Activated gamma-delta T cell (primary cell): Measurements from ENCODE around the gene SLC19A1.

Source experiments
- DNase-seq: peaks from one replicate; lab custom pipeline; 2025; lab: John Stamatoyannopoulos, UW

The SLC19A1 gene

DNA sequence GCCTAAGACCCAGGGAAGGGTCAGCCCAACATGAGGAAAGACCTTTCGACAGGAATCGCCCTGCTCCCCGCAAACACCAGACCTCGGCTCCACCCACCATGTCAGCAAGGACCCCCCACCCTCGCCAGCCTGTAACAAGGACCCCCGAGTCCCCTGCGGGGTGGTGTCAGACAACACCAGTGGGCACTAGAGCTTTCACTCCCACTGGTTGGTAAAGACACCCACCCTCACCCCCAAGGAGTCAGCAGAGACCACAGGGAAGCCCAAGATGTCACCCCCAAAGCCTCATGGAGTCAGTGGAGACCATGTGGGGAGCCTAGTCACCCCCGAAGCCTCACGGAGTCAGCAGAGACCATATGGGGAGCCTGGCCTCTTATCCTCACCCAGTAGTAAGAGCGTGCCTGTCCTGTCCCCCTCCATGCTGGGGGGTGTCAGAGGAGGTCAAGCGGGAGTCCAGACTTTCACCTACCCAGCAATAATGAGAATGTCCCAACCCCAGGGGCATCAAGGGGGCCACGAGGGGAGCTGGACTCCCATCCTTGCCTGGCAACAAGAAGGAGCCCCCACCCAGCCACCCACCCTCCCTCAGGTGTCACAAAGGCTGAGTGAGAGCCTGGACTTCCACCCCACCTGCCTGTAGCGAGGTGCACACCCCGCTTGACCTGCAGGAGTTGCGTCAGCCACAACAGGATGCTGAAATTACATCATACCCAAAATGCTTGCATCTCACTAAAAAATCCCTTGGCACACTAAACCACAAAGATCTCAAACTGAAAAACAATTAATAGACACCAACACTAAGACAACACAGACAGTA is 24.8 kb downstream of the SLC19A1 start:
- DNase-seq: no peak

DNA sequence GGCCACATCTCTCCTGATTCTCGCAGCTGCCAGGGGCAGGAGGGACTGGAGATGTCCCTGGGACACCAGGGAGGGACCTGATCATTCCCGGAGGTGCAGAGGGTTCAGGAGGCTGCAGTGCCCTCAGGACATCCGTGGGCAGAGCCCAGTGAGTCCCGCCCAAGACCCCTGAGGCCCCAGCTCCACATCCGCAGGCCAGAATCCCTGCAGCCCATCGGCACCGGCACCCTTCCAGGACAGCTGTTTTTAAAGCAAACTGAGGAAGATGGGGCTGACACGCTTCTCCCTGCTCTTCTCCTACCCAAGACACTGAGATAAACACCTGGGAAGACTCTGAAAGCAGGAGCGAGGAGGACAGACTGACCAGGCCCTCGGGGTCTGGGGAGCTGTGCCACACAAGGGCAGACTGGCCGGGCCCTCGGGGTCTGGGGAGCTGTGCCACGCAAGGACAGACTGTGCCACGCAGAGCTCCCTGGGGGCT is 25.5 kb downstream of the SLC19A1 start:
- DNase-seq: no peak

DNA sequence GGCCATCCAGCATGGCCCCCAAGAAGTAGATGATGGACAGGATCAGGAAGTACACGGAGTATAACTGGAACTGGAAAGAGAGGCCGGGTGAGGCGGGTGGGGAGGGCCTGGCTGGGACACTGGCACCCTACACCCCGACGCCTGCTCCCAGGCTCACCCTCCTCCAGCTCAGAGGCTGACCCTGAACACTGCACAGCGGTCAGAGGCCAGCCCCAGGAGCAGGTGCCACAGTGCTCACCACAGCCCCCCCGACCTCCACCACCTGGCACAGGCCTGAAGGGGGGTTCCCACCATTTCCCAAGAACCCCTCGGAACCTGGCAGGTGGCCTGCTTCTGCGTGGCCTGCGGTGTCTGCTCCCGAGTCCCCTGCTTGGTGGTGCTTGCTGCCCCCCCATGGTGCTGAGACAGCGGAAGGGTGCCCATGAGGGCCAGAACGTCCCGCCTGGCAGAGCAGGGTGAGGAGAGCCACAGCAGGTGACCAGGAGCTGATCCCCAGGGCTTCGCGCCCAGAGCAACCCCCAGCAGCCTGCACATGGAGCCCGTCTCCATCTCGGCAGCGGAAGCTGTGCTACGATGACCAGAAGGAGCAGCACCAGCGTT is 26.1 kb downstream of the SLC19A1 start:
- no peak for DNase-seq

DNA sequence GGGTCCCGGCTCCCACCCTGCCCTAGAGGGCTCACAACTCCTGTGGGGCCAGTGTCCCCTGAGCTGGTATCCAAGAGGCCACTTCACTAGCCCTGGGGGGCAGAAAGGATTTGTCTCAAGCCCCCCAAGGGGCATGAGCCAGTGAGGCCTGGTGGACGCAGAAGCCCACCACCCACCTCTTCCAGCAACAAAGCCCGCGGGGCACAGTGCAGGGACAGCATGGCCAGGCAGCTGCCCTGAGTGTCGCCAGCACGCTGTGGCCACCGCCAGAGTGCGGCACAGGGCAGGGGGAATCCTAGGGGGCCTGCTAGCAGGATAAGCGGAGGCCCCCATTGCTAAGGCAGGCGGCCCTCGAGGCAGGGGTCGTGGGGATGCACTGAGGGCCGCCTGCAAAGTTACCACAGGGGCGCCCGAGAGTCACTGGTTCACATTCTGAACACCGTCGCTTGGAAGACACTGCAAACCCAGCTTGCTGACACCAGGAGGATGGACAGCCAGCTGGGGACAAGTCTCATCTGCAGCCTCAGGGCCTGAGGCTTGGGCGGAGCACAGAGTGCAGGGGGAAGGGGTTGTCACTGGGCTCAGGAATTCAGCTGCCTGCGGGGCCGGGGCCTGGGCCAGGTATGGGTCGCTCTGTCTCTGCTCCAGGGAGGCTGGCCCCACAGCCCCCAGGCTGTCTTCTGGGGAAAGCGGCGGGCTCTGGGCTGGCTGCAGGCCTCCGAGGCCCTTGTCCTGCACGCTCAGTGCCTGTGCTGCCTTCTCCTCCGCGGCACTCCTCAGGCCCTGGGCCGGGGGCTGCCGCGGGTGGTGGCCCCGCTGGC is 26.8 kb downstream of the SLC19A1 start:
- no peak for DNase-seq

GRCh38 chr21:45514311-45515021 is 27.8 kb downstream of the SLC19A1 start:
- DNase-seq: no peak

DNA sequence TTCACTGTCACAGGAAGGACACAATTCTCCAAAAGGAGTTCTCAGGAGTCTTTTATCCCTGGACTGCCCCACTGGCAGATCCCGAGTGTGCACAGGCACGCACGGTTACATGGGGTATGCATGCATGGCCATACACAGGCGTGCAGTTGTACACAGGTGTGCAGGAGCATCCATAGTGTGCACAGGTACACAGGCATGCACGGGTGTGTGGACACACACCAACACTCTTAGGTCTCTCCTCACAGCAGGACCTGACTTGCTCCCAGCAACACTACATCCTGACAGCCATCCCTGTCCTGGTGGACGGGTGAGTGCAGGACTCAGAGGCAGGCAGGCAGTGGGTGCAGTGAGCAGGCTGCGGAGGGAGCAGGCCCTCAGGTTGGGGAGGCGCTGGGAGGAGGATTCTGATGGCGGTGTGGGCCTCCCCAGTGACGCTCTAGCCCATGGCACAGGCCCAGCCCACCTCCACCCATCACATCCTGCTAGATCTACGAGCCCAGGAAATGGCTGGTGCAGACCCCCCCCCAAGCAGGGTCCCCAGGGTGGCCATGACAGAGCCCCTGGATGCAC is 28.4 kb downstream of the SLC19A1 start:
- no peak for DNase-seq

GRCh38 chr21:45513003-45513717 is 29.1 kb downstream of the SLC19A1 start:
- DNase-seq: no peak

- DNase-seq: no peak
Measured at GRCh38 chr21:45512626-45513002, 29.6 kb downstream of the SLC19A1 start.

- no peak for DNase-seq
Measured at GRCh38 chr21:45511661-45512431, 30.4 kb downstream of the SLC19A1 start.

GRCh38 chr21:45511007-45511406 is 31.2 kb downstream of the SLC19A1 start:
- DNase-seq: no peak

- no peak for DNase-seq
Measured at GRCh38 chr21:45510466-45510955, 31.7 kb downstream of the SLC19A1 start.

- DNase-seq: no peak
Measured at GRCh38 chr21:45509566-45510465, 32.4 kb downstream of the SLC19A1 start.

GRCh38 chr21:45508607-45509565 is 33.4 kb downstream of the SLC19A1 start:
- no peak for DNase-seq

GRCh38 chr21:45507888-45508508 is 34.2 kb downstream of the SLC19A1 start:
- no peak for DNase-seq

- no peak for DNase-seq
Measured at GRCh38 chr21:45507523-45507875, 34.7 kb downstream of the SLC19A1 start.

- DNase-seq: no peak
Measured at GRCh38 chr21:45506836-45507522, 35.3 kb downstream of the SLC19A1 start.
